ENCODE data around the gene PAWR.
"Not testable (repeated sequence)": the region's sequence is repeated elsewhere in the genome, so short reads cannot be mapped to it uniquely, and the experiment has no call there.

PAWR gene

DNA sequence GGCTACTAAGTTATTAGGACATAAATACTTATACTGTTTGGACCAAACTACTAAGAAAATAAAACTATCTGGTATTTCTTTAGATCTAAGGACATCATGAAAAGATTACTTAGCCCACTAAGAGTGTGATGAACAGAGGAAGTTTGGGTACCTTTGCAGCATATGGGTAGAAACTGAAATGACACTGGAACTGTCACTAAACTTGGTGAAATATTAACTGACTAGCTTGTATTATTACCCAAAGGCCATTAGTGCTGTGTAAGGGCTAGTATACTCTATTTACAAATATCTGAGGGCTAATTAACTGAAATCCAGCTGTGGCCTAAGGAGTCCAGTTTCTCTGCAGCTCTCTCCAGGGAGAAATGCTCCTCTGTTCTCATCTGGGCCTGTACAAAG is 45.5 kb downstream of the PAWR start:
- no peak for DNase-seq (ENCODE audit: low read depth)

DNA sequence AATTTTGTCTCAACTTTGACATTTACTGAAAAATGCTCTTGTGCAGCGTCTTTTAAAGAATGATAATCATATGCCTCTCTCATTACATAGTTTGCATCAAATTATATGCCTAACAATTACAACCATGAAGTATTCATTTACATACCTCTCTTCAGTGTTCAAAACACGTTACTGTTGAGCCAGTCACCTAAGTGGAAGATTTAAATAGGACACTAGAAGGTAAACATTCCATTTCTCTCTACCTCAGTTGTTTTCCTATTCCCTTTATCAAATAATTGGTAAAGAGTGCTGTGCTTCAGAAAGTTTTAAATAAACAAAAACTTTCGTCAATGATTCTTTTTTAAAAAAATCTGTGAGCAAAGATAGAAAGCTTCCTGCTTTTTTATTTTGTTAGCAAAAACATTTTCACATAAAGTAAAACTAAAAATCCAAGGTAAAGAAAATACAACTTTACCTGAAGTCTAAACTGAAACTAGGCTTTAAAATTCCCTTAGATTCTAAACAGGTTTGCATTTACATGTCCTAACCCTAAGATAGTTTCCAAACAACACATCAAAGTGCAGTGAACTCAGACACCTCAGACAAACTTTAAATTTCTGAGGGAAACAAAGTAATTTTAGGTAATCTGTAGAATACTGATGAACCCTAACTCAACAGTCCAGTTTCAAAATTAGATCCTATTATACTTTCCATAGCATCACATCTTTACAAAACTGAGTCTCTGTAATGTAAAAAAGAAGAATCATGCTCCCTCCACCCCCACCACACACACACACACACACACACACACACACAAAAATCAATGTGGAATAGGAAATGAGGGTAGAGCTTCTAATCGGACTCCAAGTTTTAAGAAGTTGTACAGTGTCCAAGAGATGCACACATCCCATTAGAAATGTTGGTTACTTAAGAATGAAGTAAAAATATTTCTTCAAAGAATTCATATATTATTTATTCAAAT is 46.2 kb downstream of the PAWR start:
- no peak for DNase-seq (ENCODE audit: low read depth)

DNA sequence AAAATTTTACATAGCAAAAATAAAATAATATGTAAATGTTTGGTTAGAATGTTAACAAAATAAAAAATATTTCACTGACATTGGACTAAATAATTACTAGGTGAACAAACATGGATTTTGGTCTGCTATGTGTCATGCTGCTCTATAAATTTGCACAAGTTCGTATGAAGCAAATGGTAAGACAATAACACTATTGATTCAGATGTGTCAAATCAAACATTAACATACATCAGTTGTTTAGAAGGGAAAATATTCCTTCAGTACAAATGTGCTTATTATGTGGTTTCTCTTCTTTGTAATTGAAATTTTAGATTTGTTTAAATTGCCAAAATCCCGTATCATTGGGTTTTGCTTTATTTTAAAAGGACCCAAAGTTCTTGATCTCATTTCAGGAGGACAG is 46.9 kb downstream of the PAWR start:
- DNase-seq (ENCODE audit: low read depth): no peak

GRCh38 chr12:79638490-79638889 is 52.3 kb downstream of the PAWR start:
- no peak for DNase-seq (ENCODE audit: low read depth)

DNA sequence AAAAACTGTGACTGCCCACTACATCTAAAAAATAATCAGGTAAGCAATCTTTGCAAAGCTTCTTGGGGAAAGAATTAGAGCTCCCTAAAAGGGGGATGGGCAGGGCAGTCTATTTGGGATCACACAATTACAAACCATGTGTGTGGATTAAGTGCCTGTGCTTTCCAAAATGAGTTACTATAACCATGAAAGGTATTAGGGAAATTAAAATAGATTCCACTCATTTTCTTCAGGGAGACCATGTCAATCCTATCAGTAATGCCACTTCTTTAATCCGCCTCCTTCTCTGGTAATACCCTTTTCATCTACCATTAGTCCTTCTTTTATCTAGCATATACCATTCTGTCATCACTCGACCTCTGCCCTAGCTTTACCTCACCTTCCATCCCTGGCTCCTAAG is 53.7 kb downstream of the PAWR start:
- no peak for DNase-seq (ENCODE audit: low read depth)

DNA sequence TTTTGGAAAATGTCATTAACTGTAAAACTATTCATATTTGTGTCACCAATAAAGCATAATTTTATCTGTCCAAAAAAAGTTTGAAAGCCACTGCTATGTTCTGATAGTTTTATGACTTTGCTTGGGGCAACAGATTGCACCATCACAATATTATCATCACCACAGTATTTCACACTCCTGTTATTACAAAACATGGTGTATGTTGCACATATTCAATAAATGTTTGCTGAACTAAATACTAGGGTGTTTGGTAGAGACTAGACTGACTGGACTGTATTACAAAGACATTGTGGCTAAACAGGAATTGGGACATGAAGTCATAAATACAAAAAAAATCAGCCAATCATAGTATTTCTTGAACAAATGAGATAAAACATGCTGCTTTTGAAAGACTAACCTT is 55.1 kb downstream of the PAWR start:
- DNase-seq (ENCODE audit: low read depth): no peak

DNA sequence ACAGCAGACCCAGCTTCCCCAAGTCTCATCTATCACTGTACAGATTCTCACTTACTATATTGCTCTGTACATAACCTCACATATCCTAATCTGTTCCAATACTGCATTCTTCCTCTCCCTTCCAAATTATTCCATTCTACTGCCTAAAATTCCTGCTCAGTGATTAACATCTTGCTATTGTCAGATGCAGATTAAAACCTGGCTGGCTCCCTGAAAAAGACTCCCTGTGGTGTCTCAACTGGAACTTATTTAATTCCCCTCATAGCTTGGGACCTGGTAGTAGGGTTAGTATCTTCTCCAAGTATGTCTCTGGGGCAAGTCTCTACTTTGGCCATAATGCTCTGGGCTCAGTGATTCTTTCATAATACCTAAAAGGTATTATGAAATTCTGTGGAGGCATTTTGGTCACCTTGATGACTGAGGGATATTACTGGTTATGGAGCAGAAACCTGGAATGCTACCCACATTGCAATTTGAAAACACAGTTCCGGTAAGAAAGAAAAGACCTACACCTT is 55.8 kb downstream of the PAWR start:
- DNase-seq (ENCODE audit: low read depth): no peak

- DNase-seq (ENCODE audit: low read depth): no peak
Measured at GRCh38 chr12:79629561-79629960, 61.2 kb downstream of the PAWR start.

- not testable (repeated sequence) for DNase-seq (ENCODE audit: low read depth)
Measured at GRCh38 chr12:79626735-79627134, 64.0 kb downstream of the PAWR start.

DNA sequence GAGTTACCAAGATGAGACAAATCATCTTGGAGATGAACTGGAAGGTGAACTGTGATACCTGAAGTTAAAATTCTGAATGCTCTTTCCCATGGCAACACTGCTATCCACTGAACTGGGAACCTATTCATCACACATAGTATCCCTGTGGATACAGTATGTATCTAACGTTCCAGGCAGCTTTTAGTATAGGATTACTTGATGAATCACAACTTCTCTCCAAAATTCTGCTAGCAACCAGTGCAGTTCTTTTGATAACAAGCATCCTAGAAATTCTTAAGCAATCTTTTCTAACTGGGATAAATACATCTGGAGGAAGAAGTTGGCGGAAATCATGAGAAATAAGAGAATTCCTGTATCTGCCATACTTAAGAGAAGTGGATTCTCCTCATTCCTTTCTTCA is 66.4 kb downstream of the PAWR start:
- no peak for DNase-seq (ENCODE audit: low read depth)

GRCh38 chr12:79619872-79620562 is 70.7 kb downstream of the PAWR start:
- DNase-seq (ENCODE audit: low read depth): no peak

DNA sequence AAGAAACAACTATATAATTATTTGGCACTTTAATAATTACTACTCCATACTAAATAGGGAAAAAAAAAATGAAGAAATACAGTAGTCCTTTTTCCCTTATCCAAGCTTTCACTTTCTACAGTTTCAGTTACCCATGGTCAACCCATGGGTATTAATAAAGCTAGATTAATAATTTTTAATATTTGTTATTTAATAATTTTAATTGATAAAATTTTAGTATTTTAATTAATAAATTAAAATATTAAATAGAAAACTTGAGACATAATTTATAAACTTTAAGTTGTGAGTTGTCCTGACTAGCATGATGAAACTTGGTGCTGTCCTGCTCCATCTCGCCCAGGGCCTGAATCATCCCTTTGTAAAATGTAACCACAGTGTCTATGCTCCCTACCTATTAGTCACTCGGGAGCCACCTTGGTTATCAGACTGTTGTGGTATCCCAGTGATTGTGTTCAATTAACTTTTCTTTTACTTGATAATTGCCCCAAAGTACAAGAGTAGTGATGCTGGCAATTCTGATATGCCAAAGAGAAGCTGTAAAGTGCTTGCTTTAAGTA is 71.8 kb downstream of the PAWR start:
- DNase-seq (ENCODE audit: low read depth): no peak

DNA sequence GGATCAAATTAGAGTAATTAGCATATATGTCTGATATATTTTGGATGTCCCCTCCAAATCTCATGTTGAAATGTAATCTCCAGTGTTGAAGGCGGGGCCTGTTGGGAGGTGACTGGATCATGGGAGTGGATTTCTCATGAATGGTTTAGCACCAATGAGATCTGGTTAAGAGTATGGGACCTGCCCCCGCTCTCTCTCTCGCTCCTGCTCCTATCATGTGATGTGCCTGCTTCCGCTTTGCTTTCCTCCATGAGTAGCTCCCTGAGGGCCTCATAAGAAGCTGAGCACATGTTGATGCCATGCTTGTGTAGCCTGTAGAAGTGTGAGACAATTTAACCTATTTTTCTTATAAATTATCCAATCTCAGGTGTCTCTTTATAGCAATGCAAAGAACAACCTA is 73.1 kb downstream of the PAWR start:
- DNase-seq (ENCODE audit: low read depth): no peak

- DNase-seq (ENCODE audit: low read depth): no peak
Measured at GRCh38 chr12:79615596-79616560, 74.9 kb downstream of the PAWR start.

DNA sequence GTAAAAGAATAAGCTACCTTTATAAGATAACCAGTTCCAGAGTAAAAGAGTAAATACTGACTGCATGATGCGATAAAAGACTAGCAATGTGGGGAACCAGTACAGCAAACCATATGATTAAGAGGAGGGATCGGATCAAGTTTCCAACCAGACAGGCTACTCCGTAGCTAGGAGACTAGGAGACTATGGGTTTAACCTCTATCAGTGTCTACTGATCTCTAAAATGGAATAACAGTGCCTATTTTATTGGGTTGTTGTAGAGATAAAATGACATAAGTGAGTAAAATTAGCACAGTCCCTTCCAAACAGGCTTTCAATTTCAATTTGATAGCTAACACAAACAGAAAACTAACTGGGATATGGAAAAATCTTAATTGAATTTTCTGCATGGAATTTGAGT is 76.0 kb downstream of the PAWR start:
- no peak for DNase-seq (ENCODE audit: low read depth)

- DNase-seq (ENCODE audit: low read depth): no peak
Measured at GRCh38 chr12:79601908-79602307, 88.9 kb downstream of the PAWR start.

- DNase-seq (ENCODE audit: low read depth): no peak
Measured at GRCh38 chr12:79597910-79598309, 92.9 kb downstream of the PAWR start.

GRCh38 chr12:79596719-79597350 is 93.9 kb downstream of the PAWR start:
- DNase-seq (ENCODE audit: low read depth): no peak

GRCh38 chr12:79595273-79595672 is 95.5 kb downstream of the PAWR start:
- no peak for DNase-seq (ENCODE audit: low read depth)

- no peak for DNase-seq (ENCODE audit: low read depth)
Measured at GRCh38 chr12:79592865-79593264, 97.9 kb downstream of the PAWR start.

- no peak for DNase-seq (ENCODE audit: low read depth)
Measured at GRCh38 chr12:79591988-79592387, 98.8 kb downstream of the PAWR start.

All from HS-27A (cell line).